CD14-positive monocyte (primary cell): Measurements from ENCODE around the gene KRTAP5-9. TPM values are rescaled to one million over a fixed set of nuclear protein-coding genes. Genes with fewer than 3 reads are reported as not detected.
"Not testable (repeated sequence)": the region's sequence is repeated elsewhere in the genome, so short reads cannot be mapped to it uniquely, and the experiment has no call there.

Source experiments
- DNase-seq, 3 donors: peaks; one replicate each; pipeline ENCODE4 v3.0.0-alpha.2; 2011 to 2022
- H2AFZ ChIP-seq: 2 replicates; pipeline ENCODE4 v1.6.0; 2012; ENCODE audit warnings: mild to moderate bottlenecking, low read depth, low read length, inconsistent platforms; ENCODE audit not compliant: insufficient read depth, poor library complexity, severe bottlenecking
- H3K27ac ChIP-seq, 2 donors: 1 replicate in 1 of 2; 2 replicates in 1 of 2; pipeline ENCODE4 v1.5.1; 2012 to 2013; ENCODE audit warnings: low read length in 2 of 2, control low read depth in 1 of 2, inconsistent platforms in 1 of 2, low read depth in 1 of 2, mild to moderate bottlenecking in 1 of 2
- H3K27me3 ChIP-seq, 2 donors: one replicate each; pipeline versions ENCODE4 v1.6.0 to v1.6.1; 2011 to 2013; ENCODE audit warnings: low read length in 2 of 2; ENCODE audit not compliant: control insufficient read depth in 2 of 2, insufficient read depth in 2 of 2
- H3K36me3 ChIP-seq, 2 donors: replicated peaks in 1 of 2; 1 replicate in 1 of 2; 2 replicates in 1 of 2; pipeline versions ENCODE4 v1.5.1 to v1.6.1; 2012 to 2013; ENCODE audit warnings: low read length in 2 of 2, control low read depth in 1 of 2, inconsistent platforms in 1 of 2, mild to moderate bottlenecking in 1 of 2; ENCODE audit not compliant: insufficient read depth in 2 of 2, control insufficient read depth in 1 of 2
- H3K4me1 ChIP-seq, 2 donors: 1 replicate in 1 of 2; 2 replicates in 1 of 2; pipeline versions ENCODE4 v1.5.1 to v1.6.1; 2012 to 2013; ENCODE audit warnings: low read length in 2 of 2, control low read depth in 1 of 2, inconsistent platforms in 1 of 2, mild to moderate bottlenecking in 1 of 2, moderate library complexity in 1 of 2; ENCODE audit not compliant: insufficient read depth in 2 of 2, control insufficient read depth in 1 of 2
- H3K4me2 ChIP-seq: replicated peaks from 2 replicates; pipeline ENCODE3; 2012; ENCODE audit warnings: low read length, moderate library complexity, mild to moderate bottlenecking; ENCODE audit not compliant: poor library complexity, severe bottlenecking; ENCODE audit errors: extremely low read depth
- H3K4me3 ChIP-seq, 3 experiments: fragments of 200-600 bp in 1 of 3; sonication (generic) in 1 of 3; replicated peaks in 1 of 3; 1 replicate in 2 of 3; 2 replicates in 1 of 3; pipeline ENCODE4 v1.5.1; 2011 to 2013; ENCODE audit warnings: low read length in 3 of 3, mild to moderate bottlenecking in 3 of 3, control low read depth in 2 of 3, low read depth in 2 of 3, inconsistent platforms in 1 of 3, moderate library complexity in 1 of 3
- H3K79me2 ChIP-seq: 2 replicates; pipeline ENCODE4 v1.6.0; 2012; ENCODE audit warnings: mild to moderate bottlenecking, control low read depth, inconsistent platforms, low read length, moderate library complexity; ENCODE audit not compliant: insufficient read depth
- H3K9ac ChIP-seq: 2 replicates; pipeline ENCODE4 v1.6.0; 2017; ENCODE audit warnings: low read length, mild to moderate bottlenecking; ENCODE audit not compliant: insufficient read depth, poor library complexity, severe bottlenecking
- H3K9me3 ChIP-seq, 2 donors: replicated peaks in 1 of 2; 1 replicate in 1 of 2; 2 replicates in 1 of 2; pipeline versions ENCODE4 v1.5.1 to v1.6.1; 2012 to 2013; ENCODE audit warnings: low read length in 2 of 2, control low read depth in 1 of 2; ENCODE audit not compliant: control insufficient read depth in 1 of 2, insufficient read depth in 1 of 2
- H4K20me1 ChIP-seq: 2 replicates; pipeline ENCODE4 v1.6.0; 2012; ENCODE audit warnings: mild to moderate bottlenecking, low read length, control low read depth, moderate library complexity; ENCODE audit not compliant: insufficient read depth
- H3K27ac Mint-ChIP-seq, 7 donors: one replicate each; pipeline ENCODE4 v1.8.0; 2020; ENCODE audit warnings: mild to moderate bottlenecking in 7 of 7, mixed read lengths in 7 of 7, moderate library complexity in 6 of 7, inconsistent platforms in 2 of 7
- H3K27me3 Mint-ChIP-seq, 3 donors: one replicate each; pipeline ENCODE4 v1.8.0; 2021 to 2022; ENCODE audit warnings: low read depth in 3 of 3, mild to moderate bottlenecking in 3 of 3, mixed read lengths in 3 of 3, moderate library complexity in 3 of 3, inconsistent platforms in 1 of 3
- H3K36me3 Mint-ChIP-seq, 2 donors: one replicate each; pipeline ENCODE4 v1.8.0; 2020; ENCODE audit warnings: mixed read lengths in 2 of 2, inconsistent platforms in 1 of 2, mild to moderate bottlenecking in 1 of 2
- H3K4me1 Mint-ChIP-seq: one replicate; pipeline ENCODE4 v1.8.0; 2020; ENCODE audit warnings: mild to moderate bottlenecking, mixed read lengths
- H3K4me3 Mint-ChIP-seq, 2 donors: one replicate each; pipeline ENCODE4 v1.8.0; 2020; ENCODE audit warnings: mild to moderate bottlenecking in 2 of 2, mixed read lengths in 2 of 2, moderate library complexity in 1 of 2
- H3K9me3 Mint-ChIP-seq, 7 donors: one replicate each; pipeline ENCODE4 v1.8.0; 2020 to 2022; ENCODE audit warnings: mixed read lengths in 7 of 7, mild to moderate bottlenecking in 6 of 7, moderate library complexity in 6 of 7, inconsistent platforms in 2 of 7
- WGBS: methylation state at CpG from one replicate; pipeline ENCODE4 v1.1.5; 2013; ENCODE audit warnings: missing lambda C conversion rate; ENCODE audit not compliant: insufficient coverage; 5-methylcytosine and 5-hydroxymethylcytosine counted together
- intact Hi-C, 2 donors: fragments of 100-400 bp; cut with micrococcal nuclease; formaldehyde crosslinking; loops; one replicate each; pipeline versions ENCODE4 v1.15.0 to v1.15.1; 2023
- polyA plus RNA-seq, 3 donors: library from polyadenylated mRNA; depleted of rRNA in 1 of 3; unstranded in 2 of 3; stranded (reverse) in 1 of 3; fragments of 300-500 nt in 2 of 3; fragments of >200 nt in 1 of 3; fragmentation: Illumina TruSeq in 2 of 3; gene quantifications; 1 replicate in 2 of 3; 2 replicates in 1 of 3; pipeline ENCODE4 v1.2.3, GENCODE V29; 2012 to 2021
- TF ChIP-seq, protein P1 (sequence below): fragments of 200-600 bp; IDR thresholded peaks from one replicate; pipeline ENCODE4 v1.8.0; 2022; ENCODE audit warnings: antibody characterized with exemption, mild to moderate bottlenecking

KRTAP5-9 gene
- polyA plus RNA-seq, 3 donors, result 0.29 TPM; not detected in 2

DNA sequence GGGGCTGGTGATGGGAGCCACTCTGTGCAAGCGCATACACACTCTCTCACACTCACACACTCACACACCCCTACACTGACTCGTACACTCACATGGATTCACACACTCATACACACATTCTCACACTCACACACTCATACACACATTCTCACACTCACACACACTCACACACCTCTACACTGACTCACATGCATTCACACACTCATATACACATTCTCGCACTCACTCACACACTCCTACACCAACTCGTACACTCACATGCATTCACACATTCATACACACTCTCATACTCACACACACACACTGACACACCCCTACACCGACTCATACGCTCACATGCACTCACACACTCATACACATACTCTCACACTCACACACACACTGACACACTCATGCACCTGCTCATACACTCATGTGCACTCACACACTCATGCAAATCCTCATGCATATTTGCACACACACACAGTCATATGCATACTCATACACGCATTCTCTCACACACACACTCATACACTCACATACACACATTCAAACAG lies 29.3 kb downstream of the KRTAP5-9 start:
- no peak overlapping the region for H3K27ac Mint-ChIP-seq
- Histone ChIP-seq H3K79me2 (no peaks in the 10 kb centered on the region), H3K27ac (no peak overlapping the region), H3K9me3 (no peaks in the 10 kb centered on the region), H3K4me1 (no peaks in the 10 kb centered on the region), H4K20me1 (no peaks in the 10 kb centered on the region), H3K36me3 (no peaks in the 10 kb centered on the region), H2AFZ (no peak overlapping the region), H3K4me3 (no peak overlapping the region), H3K9ac (no peak overlapping the region), H3K27me3 (no peaks in the 10 kb centered on the region), H3K4me2 (no peak overlapping the region)
- TF ChIP-seq, protein P1, sequence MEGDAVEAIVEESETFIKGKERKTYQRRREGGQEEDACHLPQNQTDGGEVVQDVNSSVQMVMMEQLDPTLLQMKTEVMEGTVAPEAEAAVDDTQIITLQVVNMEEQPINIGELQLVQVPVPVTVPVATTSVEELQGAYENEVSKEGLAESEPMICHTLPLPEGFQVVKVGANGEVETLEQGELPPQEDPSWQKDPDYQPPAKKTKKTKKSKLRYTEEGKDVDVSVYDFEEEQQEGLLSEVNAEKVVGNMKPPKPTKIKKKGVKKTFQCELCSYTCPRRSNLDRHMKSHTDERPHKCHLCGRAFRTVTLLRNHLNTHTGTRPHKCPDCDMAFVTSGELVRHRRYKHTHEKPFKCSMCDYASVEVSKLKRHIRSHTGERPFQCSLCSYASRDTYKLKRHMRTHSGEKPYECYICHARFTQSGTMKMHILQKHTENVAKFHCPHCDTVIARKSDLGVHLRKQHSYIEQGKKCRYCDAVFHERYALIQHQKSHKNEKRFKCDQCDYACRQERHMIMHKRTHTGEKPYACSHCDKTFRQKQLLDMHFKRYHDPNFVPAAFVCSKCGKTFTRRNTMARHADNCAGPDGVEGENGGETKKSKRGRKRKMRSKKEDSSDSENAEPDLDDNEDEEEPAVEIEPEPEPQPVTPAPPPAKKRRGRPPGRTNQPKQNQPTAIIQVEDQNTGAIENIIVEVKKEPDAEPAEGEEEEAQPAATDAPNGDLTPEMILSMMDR, result no peak
- H3K36me3 Mint-ChIP-seq, result no peaks in the 10 kb centered on the region
- H3K4me3 Mint-ChIP-seq, result no peak overlapping the region
- DNase-seq, result no peak
- H3K4me1 Mint-ChIP-seq, result peaks cover 7% of the 10 kb centered on the region
- H3K27me3 Mint-ChIP-seq, result peaks cover 1 to 7% (median 6%) of the 10 kb centered on the region in 3 donors
- intact Hi-C loops, result no loop called here
- 96% methylated on average over 7 of the region's 7 CpGs for WGBS
- no peaks in the 10 kb centered on the region for H3K9me3 Mint-ChIP-seq

DNA sequence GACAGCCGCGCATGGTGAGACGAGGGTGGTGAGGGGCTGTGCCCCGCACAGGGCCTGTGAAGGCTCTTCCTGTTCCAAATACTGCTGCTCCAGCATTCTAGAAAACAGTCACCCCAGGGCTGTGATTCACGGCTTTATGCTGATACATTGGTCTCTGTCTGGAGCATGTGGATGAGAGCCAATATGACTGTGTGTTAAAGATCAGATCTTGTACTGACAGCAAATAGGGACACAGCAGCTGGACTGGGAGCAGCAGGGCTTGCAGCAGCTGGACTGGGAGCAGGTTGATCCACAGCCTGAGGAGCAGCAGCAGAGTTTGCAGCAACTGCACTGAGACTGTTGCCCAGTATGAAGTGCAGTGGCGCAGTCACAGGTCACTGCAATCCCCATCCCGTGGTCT lies 31.3 kb downstream of the KRTAP5-9 start:
- H3K27me3 ChIP-seq, intact Hi-C loops, H3K4me1 ChIP-seq, H3K4me3 Mint-ChIP-seq, H3K9ac ChIP-seq, H3K36me3 ChIP-seq, H3K9me3 ChIP-seq, H3K9me3 Mint-ChIP-seq, H3K36me3 Mint-ChIP-seq, H3K27ac Mint-ChIP-seq, H3K4me2 ChIP-seq, H3K4me1 Mint-ChIP-seq, H3K27ac ChIP-seq, H3K79me2 ChIP-seq, H4K20me1 ChIP-seq, DNase-seq, H3K4me3 ChIP-seq, H2AFZ ChIP-seq: not testable (repeated sequence)
- H3K27me3 Mint-ChIP-seq, result peaks cover 5 to 15% (median 5%) of the 10 kb centered on the region in 3 donors
- 78% methylated on average over 4 of the region's 7 CpGs for WGBS
